SK-N-SH (cell line): Measurements from ENCODE around the gene PRKN. TPM values are rescaled to one million over a fixed set of nuclear protein-coding genes. Genes with fewer than 3 reads are reported as not detected.

Source experiments
- CTCF ChIA-PET: fragments of 300-600, 350-600 bp; formaldehyde crosslinking; extraction: SDS; loops from one replicate; lab custom pipeline; 2021; lab: Yijun Ruan, JAX
- POLR2A ChIA-PET: fragments of 350-600 bp; sonication (Branson Sonifier 250); formaldehyde crosslinking; extraction: SDS; loops from one replicate; lab custom pipeline; 2020; ENCODE audit warnings: antibody characterized with exemption, inconsistent platforms; lab: Yijun Ruan, JAX
- DNase-seq: peaks from one replicate; pipeline ENCODE4 v3.0.0; 2012
- H2AFZ ChIP-seq: fragments of 200-600 bp; sonication (generic); 2 replicates; pipeline ENCODE4 v1.8.1; 2016; ENCODE audit warnings: antibody characterized with exemption, mild to moderate bottlenecking, low read depth
- H3F3A ChIP-seq: fragments of 200-600 bp; sonication (generic); replicated peaks from 2 replicates; pipeline ENCODE3; 2016; ENCODE audit warnings: antibody characterized with exemption, mild to moderate bottlenecking; ENCODE audit not compliant: insufficient read depth
- H3K27ac ChIP-seq, 2 experiments: fragments of 200-500 bp in 1 of 2; fragments of 200-600 bp in 1 of 2; sonication (Bioruptor generic) in 1 of 2; sonication (generic), shearing (Covaris generic) in 1 of 2; 2 replicates each; pipeline versions ENCODE4 v1.5.1 to v1.6.1; 2014 to 2016; ENCODE audit warnings: low read depth in 2 of 2, inconsistent platforms in 1 of 2, low read length in 1 of 2, mild to moderate bottlenecking in 1 of 2, mixed read lengths in 1 of 2
- H3K27me3 ChIP-seq: fragments of 200-600 bp; sonication (generic), shearing (Covaris generic); 2 replicates; pipeline ENCODE4 v1.6.1; 2016; ENCODE audit warnings: mixed run types; ENCODE audit not compliant: insufficient read depth
- H3K36me3 ChIP-seq, 2 experiments: fragments of 200-500 bp in 1 of 2; fragments of 200-600 bp in 1 of 2; sonication (Bioruptor generic) in 1 of 2; sonication (generic) in 1 of 2; replicated peaks in 1 of 2; 2 replicates each; pipeline versions ENCODE3 to v1.5.1; 2014 to 2016; ENCODE audit warnings: low read length in 1 of 2, mild to moderate bottlenecking in 1 of 2; ENCODE audit not compliant: insufficient read depth in 2 of 2, control insufficient read depth in 1 of 2
- H3K4me1 ChIP-seq, 2 experiments: fragments of 200-500 bp in 1 of 2; fragments of 200-600 bp in 1 of 2; sonication (Bioruptor generic) in 1 of 2; sonication (generic), shearing (Covaris generic) in 1 of 2; 2 replicates each; pipeline versions ENCODE4 v1.5.1 to v1.6.1; 2014 to 2016; ENCODE audit warnings: low read depth in 1 of 2, low read length in 1 of 2, mixed run types in 1 of 2; ENCODE audit not compliant: insufficient read depth in 2 of 2, control insufficient read depth in 1 of 2
- H3K4me2 ChIP-seq: fragments of 200-600 bp; sonication (generic), shearing (Covaris generic); 2 replicates; pipeline ENCODE4 v1.6.1; 2017; ENCODE audit warnings: mixed run types
- H3K4me3 ChIP-seq, 2 experiments: fragments of 200-500 bp in 1 of 2; fragments of 200-600 bp in 1 of 2; sonication (Bioruptor generic) in 1 of 2; sonication (generic), shearing (Covaris generic) in 1 of 2; 2 replicates each; pipeline versions ENCODE4 v1.5.1 to v1.8.1; 2014 to 2016; ENCODE audit warnings: low read depth in 2 of 2, inconsistent platforms in 1 of 2, low read length in 1 of 2, mild to moderate bottlenecking in 1 of 2, mixed read lengths in 1 of 2, moderate library complexity in 1 of 2
- H3K79me2 ChIP-seq: fragments of 200-600 bp; sonication (generic); 2 replicates; pipeline ENCODE4 v1.8.1; 2017; ENCODE audit warnings: mild to moderate bottlenecking; ENCODE audit not compliant: insufficient read depth
- H3K9ac ChIP-seq: fragments of 200-600 bp; sonication (generic); 2 replicates; pipeline ENCODE4 v1.6.1; 2017; ENCODE audit warnings: mixed run types
- H3K9me2 ChIP-seq: fragments of 200-600 bp; sonication (generic); 2 replicates; pipeline ENCODE4 v1.6.1; 2017; ENCODE audit warnings: mixed run types
- H3K9me3 ChIP-seq: fragments of 200-600 bp; sonication (generic); 2 replicates; pipeline ENCODE4 v1.6.1; 2017; ENCODE audit warnings: mixed run types, mild to moderate bottlenecking, moderate library complexity
- H4K20me1 ChIP-seq: fragments of 200-600 bp; sonication (generic); 2 replicates; pipeline ENCODE4 v1.6.1; 2017; ENCODE audit warnings: mild to moderate bottlenecking, mixed run types; ENCODE audit not compliant: insufficient read depth
- CTCF ChIP-seq: fragments of 200-600 bp; sonication (generic); IDR thresholded peaks from 2 replicates; pipeline ENCODE4 v1.6.1; 2017; ENCODE audit warnings: antibody characterized with exemption, mild to moderate bottlenecking, moderate library complexity
- ELF1 ChIP-seq: IDR thresholded peaks from 2 replicates; pipeline ENCODE4 v1.4.0; 2012
- EP300 ChIP-seq, 2 experiments: IDR thresholded peaks; 2 replicates each; pipeline versions ENCODE4 v1.4.0 to v1.6.1; 2012; ENCODE audit warnings: borderline replicate concordance in 1 of 2, low read depth in 1 of 2, low read length in 1 of 2
- FOSL2 ChIP-seq: IDR thresholded peaks from 2 replicates; pipeline ENCODE4 v1.4.0; 2012; ENCODE audit warnings: low read depth, mild to moderate bottlenecking, moderate library complexity, borderline replicate concordance
- FOXJ3 ChIP-seq: sonication (generic); formaldehyde crosslinking; IDR thresholded peaks from 2 replicates; pipeline ENCODE4 v1.5.1; 2020; ENCODE audit warnings: mild to moderate bottlenecking, missing genetic modification reagents
- FOXM1 ChIP-seq: IDR thresholded peaks from 2 replicates; pipeline ENCODE4 v1.4.0; 2012; ENCODE audit warnings: low read depth, mild to moderate bottlenecking
- GABPA ChIP-seq: IDR thresholded peaks from 2 replicates; pipeline ENCODE4 v1.4.0; 2012; ENCODE audit warnings: low read depth, mild to moderate bottlenecking
- JUND ChIP-seq: IDR thresholded peaks from 2 replicates; pipeline ENCODE4 v1.4.0; 2012
- MXI1 ChIP-seq: IDR thresholded peaks from 2 replicates; pipeline ENCODE4 v1.6.1; 2012; ENCODE audit warnings: mild to moderate bottlenecking, low read depth, low read length, improper control_type of control experiment
- NFIC ChIP-seq: IDR thresholded peaks from 2 replicates; pipeline ENCODE4 v1.4.0; 2012; ENCODE audit warnings: borderline replicate concordance
- NRF1 ChIP-seq: IDR thresholded peaks from 2 replicates; pipeline ENCODE4 v1.6.1; 2012; ENCODE audit warnings: low read depth, mild to moderate bottlenecking, low read length
- POLR2AphosphoS5 ChIP-seq: IDR thresholded peaks from 2 replicates; pipeline ENCODE4 v1.6.1; 2012; ENCODE audit warnings: low read depth, low read length
- RCOR1 ChIP-seq: fragments of 150-350 bp; IDR thresholded peaks from 2 replicates; pipeline ENCODE4 v1.6.1; 2017; ENCODE audit warnings: antibody characterized with exemption, low read length
- RFX5 ChIP-seq: IDR thresholded peaks from 2 replicates; pipeline ENCODE4 v1.6.1; 2012; ENCODE audit warnings: mild to moderate bottlenecking, improper control_type of control experiment, low read length
- RXRA ChIP-seq: IDR thresholded peaks from 2 replicates; pipeline ENCODE4 v1.4.0; 2012; ENCODE audit warnings: low read depth, mild to moderate bottlenecking, borderline replicate concordance
- SMC3 ChIP-seq: IDR thresholded peaks from 2 replicates; pipeline ENCODE4 v1.6.1; 2012; ENCODE audit warnings: low read depth, low read length, improper control_type of control experiment
- TEAD4 ChIP-seq: IDR thresholded peaks from 2 replicates; pipeline ENCODE4 v1.4.0; 2012; ENCODE audit warnings: mild to moderate bottlenecking, borderline replicate concordance; ENCODE audit not compliant: insufficient read depth
- ZBTB33 ChIP-seq: IDR thresholded peaks from 2 replicates; pipeline ENCODE4 v1.4.0; 2012; ENCODE audit warnings: low read depth, borderline replicate concordance
- WGBS: methylation state at CpG from one replicate; pipeline ENCODE4 v1.1.6; 2017; ENCODE audit warnings: low lambda C conversion rate; 5-methylcytosine and 5-hydroxymethylcytosine counted together
- polyA plus RNA-seq, 3 experiments: library from polyadenylated mRNA; depleted of rRNA; stranded (reverse); fragments of >200 nt; gene quantifications; 2 replicates each; pipeline ENCODE4 v1.2.3, GENCODE V29; 2012

Gene PRKN
- polyA plus RNA-seq, 1 of the 3 experiments (the other 2 are of a cell fraction): 0.76 TPM

GRCh38 chr6:161507375-161507774 lies 1220.2 kb downstream of the PRKN start:
- DNase-seq: no peak
- Histone ChIP-seq H3F3A (no peaks in the 10 kb centered on the region), H3K4me3 (no peak overlapping the region), H3K4me1 (no peaks in the 10 kb centered on the region), H3K27ac (no peak overlapping the region), H2AFZ (no peak overlapping the region), H3K9ac (no peak overlapping the region), H3K79me2 (no peaks in the 10 kb centered on the region), H3K9me3 (no peaks in the 10 kb centered on the region), H3K27me3 (no peaks in the 10 kb centered on the region), H4K20me1 (no peaks in the 10 kb centered on the region), H3K4me2 (no peak overlapping the region), H3K36me3 (no peaks in the 10 kb centered on the region), H3K9me2 (no peaks in the 10 kb centered on the region)
- CTCF ChIA-PET: interaction anchor here (1.9 kb wide), 1 partner anchor 111 kb away, joined by 5 read pairs; no protein-coding TSS in a partner anchor
- 46% methylated on average over 4 of the region's 4 CpGs for WGBS
- TF ChIP-seq POLR2AphosphoS5: no peak
- POLR2A ChIA-PET: no interaction called here

GRCh38 chr6:161503570-161503969 lies 1224.0 kb downstream of the PRKN start:
- Histone ChIP-seq H3K27me3 (no peaks in the 10 kb centered on the region), H3F3A (no peaks in the 10 kb centered on the region), H3K27ac (no peak overlapping the region), H3K9me3 (no peaks in the 10 kb centered on the region), H3K4me3 (no peak overlapping the region), H3K36me3 (no peaks in the 10 kb centered on the region), H3K4me1 (no peaks in the 10 kb centered on the region), H3K4me2 (no peak overlapping the region), H3K9ac (no peak overlapping the region), H4K20me1 (no peaks in the 10 kb centered on the region), H2AFZ (no peak overlapping the region), H3K9me2 (no peaks in the 10 kb centered on the region), H3K79me2 (no peaks in the 10 kb centered on the region)
- TF ChIP-seq SMC3: no peak
- TF ChIP-seq NRF1: no peak
- no peak for TF ChIP-seq MXI1
- TF ChIP-seq ELF1: no peak
- no peak for TF ChIP-seq TEAD4
- no peak for TF ChIP-seq ZBTB33
- no peak for TF ChIP-seq FOSL2
- no peak for TF ChIP-seq RXRA
- no peak for TF ChIP-seq RCOR1
- no peak for TF ChIP-seq FOXJ3 (CRISPR knock-in tag)
- TF ChIP-seq GABPA: no peak
- TF ChIP-seq RFX5: no peak
- TF ChIP-seq FOXM1: no peak
- no peak for TF ChIP-seq CTCF
- no peak for TF ChIP-seq EP300 (IDR thresholded peaks at IDR 0.05; ENCODE audit: borderline replicate concordance in 1 of 2, low read depth in 1 of 2, low read length in 1 of 2)
- no peak for TF ChIP-seq NFIC
- TF ChIP-seq JUND: no peak
- WGBS: 15% methylated on average over 4 of the region's 4 CpGs
- CTCF ChIA-PET: interaction anchor here (1.1 kb wide), 1 partner anchor 85 kb away, joined by 4 read pairs; no protein-coding TSS in a partner anchor
- POLR2A ChIA-PET: no interaction called here
- no peak for DNase-seq
